ENCODE measurements around the gene RNF224. TPM values are rescaled to one million over a fixed set of nuclear protein-coding genes. Genes with fewer than 3 reads are reported as not detected.

The RNF224 gene
- total and polyA plus RNA-seq, 2 of the 13 experiments (the other 11 are each of a cell fraction or from before 2014, with no cell fraction given) = 0.09 TPM; not detected in 1

DNA sequence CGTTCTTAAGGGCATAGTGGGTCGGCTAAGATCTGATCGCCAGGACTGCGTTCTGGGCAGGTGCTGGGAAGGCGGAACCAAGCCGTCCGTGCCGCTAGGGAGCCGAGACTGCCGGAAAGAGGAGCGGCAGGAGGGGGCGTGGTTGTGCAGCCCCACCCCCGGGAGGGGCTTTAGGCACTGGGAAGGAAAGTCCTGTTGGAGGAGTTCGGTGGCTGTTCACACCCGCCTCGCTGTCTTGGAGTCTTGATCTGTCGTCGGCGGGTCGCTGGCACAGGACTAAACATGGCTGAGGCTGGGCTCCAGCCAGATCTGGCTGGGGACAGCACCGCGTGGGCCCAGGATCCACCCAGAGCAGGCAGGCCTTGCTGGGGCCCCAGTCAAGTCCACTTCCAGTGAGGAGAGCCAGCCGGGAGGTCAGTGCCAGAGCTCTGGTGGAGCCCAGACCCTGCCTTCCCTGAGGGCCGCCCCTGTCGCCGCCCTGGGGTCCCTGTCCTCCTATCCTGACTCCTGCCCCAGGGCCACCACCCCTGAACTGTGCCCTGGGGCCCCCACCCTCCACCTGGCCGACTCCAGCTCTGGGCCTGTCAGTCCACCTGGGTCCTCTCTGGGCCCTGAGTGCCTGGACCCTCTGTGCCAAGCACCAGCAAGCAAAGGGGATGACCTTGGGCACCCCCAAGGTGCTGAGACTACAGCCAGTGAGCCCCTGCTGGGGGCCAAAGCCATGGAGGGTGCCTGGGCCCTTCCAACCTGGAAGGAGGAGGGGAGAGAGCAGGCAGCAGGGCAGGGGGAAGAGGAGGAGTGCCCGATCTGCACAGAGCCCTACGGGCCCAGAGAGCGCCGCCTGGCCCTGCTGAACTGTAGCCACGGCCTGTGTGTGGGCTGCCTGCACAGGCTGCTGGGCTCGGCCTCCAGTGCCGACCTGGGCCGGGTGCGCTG lies 9.8 kb upstream of the RNF224 start (continued):
- TF ChIP-seq ARID5B (CRISPR knock-in tag; IDR thresholded peaks at IDR 0.05) (no peak; the same call in 1 of the 2 replicates), CREM (IDR thresholded peaks at IDR 0.05) (peak; percentile 20; the same call in 1 of the 2 replicates), CREM (CRISPR knock-in tag; IDR thresholded peaks at IDR 0.05) (no peak), ZNF607 (CRISPR knock-in tag; IDR thresholded peaks at IDR 0.05; ENCODE audit: borderline replicate concordance) (peak; percentile 63; the same call in 1 of the 2 replicates), PHF21A (CRISPR knock-in tag; IDR thresholded peaks at IDR 0.05) (0 out of 2 replicates have a peak, but pooled peaks have one; percentile 19), ZNF350 (CRISPR knock-in tag; IDR thresholded peaks at IDR 0.05; ENCODE audit: borderline replicate concordance, low read depth) (peak; percentile 34; the same call in 1 of the 2 replicates), ZNF513 (CRISPR knock-in tag; conservative IDR thresholded peaks at IDR 0.05) (no peak), YEATS2 (CRISPR knock-in tag; IDR thresholded peaks at IDR 0.05; ENCODE audit: borderline replicate concordance) (peak; percentile 4; the same call in 1 of the 2 replicates), ZNF280D (CRISPR knock-in tag; IDR thresholded peaks at IDR 0.05) (no peak; the same call in 1 of the 2 replicates), ZNF136 (CRISPR knock-in tag; IDR thresholded peaks at IDR 0.05; ENCODE audit: low read depth) (peak; percentile 64; the same call in 1 of the 2 replicates)
- TF ChIP-seq, protein P1, sequence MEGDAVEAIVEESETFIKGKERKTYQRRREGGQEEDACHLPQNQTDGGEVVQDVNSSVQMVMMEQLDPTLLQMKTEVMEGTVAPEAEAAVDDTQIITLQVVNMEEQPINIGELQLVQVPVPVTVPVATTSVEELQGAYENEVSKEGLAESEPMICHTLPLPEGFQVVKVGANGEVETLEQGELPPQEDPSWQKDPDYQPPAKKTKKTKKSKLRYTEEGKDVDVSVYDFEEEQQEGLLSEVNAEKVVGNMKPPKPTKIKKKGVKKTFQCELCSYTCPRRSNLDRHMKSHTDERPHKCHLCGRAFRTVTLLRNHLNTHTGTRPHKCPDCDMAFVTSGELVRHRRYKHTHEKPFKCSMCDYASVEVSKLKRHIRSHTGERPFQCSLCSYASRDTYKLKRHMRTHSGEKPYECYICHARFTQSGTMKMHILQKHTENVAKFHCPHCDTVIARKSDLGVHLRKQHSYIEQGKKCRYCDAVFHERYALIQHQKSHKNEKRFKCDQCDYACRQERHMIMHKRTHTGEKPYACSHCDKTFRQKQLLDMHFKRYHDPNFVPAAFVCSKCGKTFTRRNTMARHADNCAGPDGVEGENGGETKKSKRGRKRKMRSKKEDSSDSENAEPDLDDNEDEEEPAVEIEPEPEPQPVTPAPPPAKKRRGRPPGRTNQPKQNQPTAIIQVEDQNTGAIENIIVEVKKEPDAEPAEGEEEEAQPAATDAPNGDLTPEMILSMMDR (CRISPR knock-in tag; IDR thresholded peaks at IDR 0.05) = peak; percentile 50
- TF ChIP-seq, protein P2, sequence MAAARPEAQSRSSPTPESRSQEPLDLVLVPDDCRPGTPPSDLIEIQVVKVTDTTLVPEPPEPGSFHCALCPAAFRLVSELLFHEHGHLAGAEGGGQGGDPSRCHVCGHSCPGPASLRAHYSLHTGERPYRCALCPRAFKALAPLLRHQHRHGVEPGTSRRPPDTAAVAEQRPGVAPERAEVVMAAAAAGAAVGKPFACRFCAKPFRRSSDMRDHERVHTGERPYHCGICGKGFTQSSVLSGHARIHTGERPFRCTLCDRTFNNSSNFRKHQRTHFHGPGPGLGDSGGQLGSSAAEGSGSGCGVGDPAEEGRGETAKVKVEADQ (CRISPR knock-in tag; IDR thresholded peaks at IDR 0.05; ENCODE audit: borderline replicate concordance) = peak; percentile 60; the same call in 1 of the 2 replicates
- TF ChIP-seq, protein P3, sequence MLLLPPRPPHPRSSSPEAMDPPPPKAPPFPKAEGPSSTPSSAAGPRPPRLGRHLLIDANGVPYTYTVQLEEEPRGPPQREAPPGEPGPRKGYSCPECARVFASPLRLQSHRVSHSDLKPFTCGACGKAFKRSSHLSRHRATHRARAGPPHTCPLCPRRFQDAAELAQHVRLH (CRISPR knock-in tag; IDR thresholded peaks at IDR 0.05; ENCODE audit: borderline replicate concordance, low read depth) = 0 out of 2 replicates have a peak, but pooled peaks have one; percentile 7
- TF ChIP-seq, protein P4, sequence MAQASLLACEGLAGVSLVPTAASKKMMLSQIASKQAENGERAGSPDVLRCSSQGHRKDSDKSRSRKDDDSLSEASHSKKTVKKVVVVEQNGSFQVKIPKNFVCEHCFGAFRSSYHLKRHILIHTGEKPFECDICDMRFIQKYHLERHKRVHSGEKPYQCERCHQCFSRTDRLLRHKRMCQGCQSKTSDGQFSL (CRISPR knock-in tag; IDR thresholded peaks at IDR 0.05) = 0 out of 2 replicates have a peak, but pooled peaks have one; percentile 42
